Ectodermal cell (in vitro differentiated cells): Measurements from ENCODE around the gene COL19A1.

Source experiments
- H3K27ac ChIP-seq: 2 replicates; pipeline ENCODE4 v1.7.0; 2013; ENCODE audit warnings: mild to moderate bottlenecking, low read depth, low read length; ENCODE audit not compliant: insufficient read depth, poor library complexity, severe bottlenecking
- H3K27me3 ChIP-seq: 2 replicates; pipeline ENCODE4 v1.7.0; 2013; ENCODE audit warnings: mild to moderate bottlenecking, low read length; ENCODE audit not compliant: insufficient read depth, control insufficient read depth, poor library complexity, severe bottlenecking
- H3K36me3 ChIP-seq: one replicate; pipeline ENCODE4 v1.7.0; 2013; ENCODE audit warnings: low read length; ENCODE audit not compliant: control insufficient read depth, insufficient read depth
- H3K4me1 ChIP-seq: one replicate; pipeline ENCODE4 v1.7.0; 2013; ENCODE audit warnings: low read length; ENCODE audit not compliant: control insufficient read depth, insufficient read depth
- H3K4me3 ChIP-seq: 2 replicates; pipeline ENCODE4 v1.7.0; 2013; ENCODE audit warnings: low read depth, low read length, control low read depth; ENCODE audit not compliant: insufficient read depth
- H3K9me3 ChIP-seq: 2 replicates; pipeline ENCODE4 v1.7.0; 2013; ENCODE audit warnings: mild to moderate bottlenecking, low read length, moderate library complexity; ENCODE audit not compliant: control insufficient read depth
- WGBS, 2 experiments: methylation state at CpG; one replicate each; pipeline ENCODE4 v1.1.7; 2013; ENCODE audit warnings: missing lambda C conversion rate in 2 of 2; 5-methylcytosine and 5-hydroxymethylcytosine counted together

The COL19A1 gene

DNA sequence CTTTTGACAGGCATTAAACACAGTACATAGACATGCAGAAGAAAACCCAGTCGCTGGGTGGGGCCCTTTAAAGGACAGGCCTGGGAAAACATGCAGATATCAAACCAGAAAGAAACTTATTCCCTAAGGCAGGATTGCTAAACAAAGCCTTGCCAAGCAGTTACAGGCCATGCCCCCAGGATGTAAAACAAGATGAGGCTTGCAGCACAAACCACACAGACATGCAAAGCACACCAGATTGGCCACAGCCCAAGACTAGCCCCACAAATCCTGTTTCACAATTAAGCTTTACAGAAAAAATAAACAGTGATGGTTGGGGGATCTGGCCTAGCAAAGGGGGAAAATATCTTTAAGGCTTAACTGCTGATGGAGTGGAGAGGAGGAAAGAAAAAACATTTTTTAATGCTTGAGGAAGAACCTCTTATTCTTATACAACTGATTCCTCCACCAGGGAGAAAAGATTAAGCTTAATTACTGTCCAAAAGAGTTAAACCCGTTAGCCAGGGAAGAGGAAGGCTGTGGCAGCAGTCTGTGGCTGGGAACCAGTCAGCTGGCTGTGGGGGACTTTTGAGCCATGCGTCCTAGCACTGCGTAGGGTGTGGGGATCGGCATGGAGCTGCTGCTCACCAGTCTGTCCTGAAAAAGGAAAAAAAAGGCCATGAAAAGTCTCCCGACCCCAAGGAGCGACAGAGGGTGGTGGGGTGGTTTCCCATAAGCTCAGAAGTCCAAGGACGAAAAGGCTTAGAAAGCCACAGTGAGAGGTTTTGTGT lies 28.4 kb downstream of the COL19A1 start:
- no peak overlapping the region for H3K27ac ChIP-seq
- WGBS, 2 experiments = 90 to 94% methylated on average over 8 of the region's 8 CpGs
- H3K27me3 ChIP-seq = no peaks in the 10 kb centered on the region
- H3K9me3 ChIP-seq = no peaks in the 10 kb centered on the region
- no peaks in the 10 kb centered on the region for H3K36me3 ChIP-seq
- H3K4me3 ChIP-seq = no peak overlapping the region
- no peaks in the 10 kb centered on the region for H3K4me1 ChIP-seq

DNA sequence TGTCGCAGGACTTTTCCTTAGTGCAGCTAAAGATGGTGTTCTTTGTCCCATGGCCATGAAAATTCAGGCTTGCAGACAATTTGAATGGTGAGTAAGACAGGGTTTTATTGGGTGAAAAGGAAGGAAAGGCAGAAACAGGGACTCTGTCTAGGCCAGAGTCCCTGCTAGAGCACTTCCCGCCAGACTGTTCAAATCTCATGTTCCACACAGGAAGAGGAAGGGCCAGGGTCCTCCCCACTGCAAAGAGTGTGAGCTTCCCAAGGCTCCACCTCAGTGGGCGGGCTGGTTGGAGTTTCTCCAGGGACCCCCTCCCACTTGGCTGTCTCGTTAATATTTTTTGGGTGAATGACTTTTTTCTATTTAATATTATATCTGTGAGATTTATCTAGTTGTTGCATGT lies 29.0 kb downstream of the COL19A1 start:
- Histone ChIP-seq H3K4me1 (no peaks in the 10 kb centered on the region), H3K4me3 (no peak overlapping the region), H3K9me3 (no peaks in the 10 kb centered on the region), H3K27ac (no peak overlapping the region), H3K36me3 (no peaks in the 10 kb centered on the region), H3K27me3 (no peaks in the 10 kb centered on the region)
- WGBS, 2 experiments = 94 to 100% methylated on average over 2 to 3 of the region's 4 CpGs

DNA sequence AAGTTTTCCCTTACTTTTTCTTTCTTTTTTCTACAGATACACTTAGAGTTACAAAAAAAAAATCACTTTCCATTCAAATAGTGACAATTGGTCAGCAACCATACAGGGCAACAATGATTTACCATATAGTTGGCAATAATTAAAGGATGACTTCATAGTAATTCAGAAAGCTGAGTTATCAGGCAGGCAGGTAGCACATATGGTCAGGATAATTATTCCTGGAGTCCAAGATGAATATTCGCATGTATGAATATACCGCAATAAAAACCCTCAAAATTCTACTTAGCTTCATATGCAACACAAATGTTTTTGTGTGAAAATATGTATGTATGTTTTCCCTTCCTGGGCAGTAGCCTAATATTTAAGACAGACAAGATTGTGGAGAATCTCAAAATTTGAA lies 34.5 kb downstream of the COL19A1 start:
- Histone ChIP-seq H3K9me3 (no peaks in the 10 kb centered on the region), H3K27me3 (no peaks in the 10 kb centered on the region), H3K4me3 (no peak overlapping the region), H3K36me3 (no peaks in the 10 kb centered on the region), H3K27ac (no peak overlapping the region), H3K4me1 (no peaks in the 10 kb centered on the region)
- 100% methylated on average over 1 of the region's 2 CpGs; no CpG with 5 or more reads in 1 of the 2 experiments for WGBS, 2 experiments

DNA sequence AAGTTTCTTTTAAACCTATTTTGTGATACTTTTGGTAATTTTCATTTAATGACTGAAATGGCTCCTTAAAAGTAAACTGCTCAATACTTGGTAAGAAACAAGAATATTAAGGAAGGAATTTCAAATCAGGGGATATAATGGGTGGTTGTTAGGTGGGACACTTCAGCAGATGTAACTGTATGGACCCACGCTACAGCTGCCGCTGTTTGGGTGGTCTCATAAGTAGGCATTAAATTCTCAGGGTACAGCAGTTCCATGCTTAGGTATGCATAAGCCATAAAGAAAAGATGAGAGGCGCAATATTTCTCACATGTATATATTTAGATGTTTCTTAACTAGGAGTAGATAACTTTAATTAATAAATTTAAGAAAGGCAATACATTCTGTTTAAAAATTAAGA lies 35.0 kb downstream of the COL19A1 start:
- Histone ChIP-seq H3K27me3 (no peaks in the 10 kb centered on the region), H3K4me1 (no peaks in the 10 kb centered on the region), H3K27ac (no peak overlapping the region), H3K36me3 (no peaks in the 10 kb centered on the region), H3K9me3 (no peaks in the 10 kb centered on the region), H3K4me3 (no peak overlapping the region)
- 93 to 97% methylated on average over 2 of the region's 3 CpGs for WGBS, 2 experiments

DNA sequence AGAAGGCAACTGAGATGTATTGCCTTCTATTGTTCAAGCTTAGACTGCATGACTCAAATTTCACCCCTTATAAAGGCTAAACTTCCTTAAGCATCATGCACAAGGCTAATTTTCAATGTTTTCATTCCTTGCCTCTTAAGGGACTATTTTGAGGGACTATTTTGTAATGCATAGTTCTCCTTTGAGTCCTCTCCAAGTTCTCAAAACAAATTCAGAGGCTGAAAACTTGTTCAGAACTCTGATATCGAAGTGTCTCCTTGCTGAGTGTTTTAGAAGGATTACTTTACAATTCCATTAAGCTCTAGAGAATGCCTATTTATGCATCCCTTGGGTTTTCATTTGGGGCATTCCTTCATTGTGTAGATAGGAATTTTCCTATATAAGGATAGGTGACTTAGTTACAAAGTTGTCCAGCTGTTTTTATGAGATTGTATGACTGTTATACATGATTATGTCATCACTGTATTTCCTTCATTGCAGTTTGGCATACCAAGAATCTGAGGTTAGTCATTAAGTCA lies 41.7 kb downstream of the COL19A1 start:
- H3K27me3 ChIP-seq = no peaks in the 10 kb centered on the region
- no peaks in the 10 kb centered on the region for H3K4me1 ChIP-seq
- H3K27ac ChIP-seq = no peak overlapping the region
- no peaks in the 10 kb centered on the region for H3K9me3 ChIP-seq
- H3K4me3 ChIP-seq = no peak overlapping the region
- 100% methylated on average over 1 of the region's 1 CpG; no CpG with 5 or more reads in 1 of the 2 experiments for WGBS, 2 experiments
- no peaks in the 10 kb centered on the region for H3K36me3 ChIP-seq

DNA sequence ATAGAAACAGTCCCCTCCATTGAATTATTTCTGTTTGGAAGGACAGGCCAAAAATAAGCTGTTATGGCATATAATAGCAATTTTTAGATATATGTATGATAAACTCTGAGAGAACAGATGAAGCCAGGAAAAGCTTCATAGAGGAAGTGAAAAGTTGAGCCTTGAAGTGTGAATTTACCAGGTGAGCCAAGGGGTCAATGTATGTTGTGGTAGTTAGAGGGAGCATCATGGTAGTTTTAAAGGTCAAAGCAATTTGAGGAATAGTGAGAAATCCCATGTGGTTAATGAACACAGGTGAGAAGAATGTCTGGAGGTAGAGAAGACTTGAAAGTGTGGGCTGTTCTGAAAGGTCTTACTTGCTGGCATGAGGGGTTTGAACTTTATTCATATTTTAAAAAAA lies 47.0 kb downstream of the COL19A1 start:
- Histone ChIP-seq H3K4me1 (no peaks in the 10 kb centered on the region), H3K4me3 (no peak overlapping the region), H3K9me3 (no peaks in the 10 kb centered on the region), H3K36me3 (no peaks in the 10 kb centered on the region), H3K27me3 (no peaks in the 10 kb centered on the region), H3K27ac (no peak overlapping the region)

DNA sequence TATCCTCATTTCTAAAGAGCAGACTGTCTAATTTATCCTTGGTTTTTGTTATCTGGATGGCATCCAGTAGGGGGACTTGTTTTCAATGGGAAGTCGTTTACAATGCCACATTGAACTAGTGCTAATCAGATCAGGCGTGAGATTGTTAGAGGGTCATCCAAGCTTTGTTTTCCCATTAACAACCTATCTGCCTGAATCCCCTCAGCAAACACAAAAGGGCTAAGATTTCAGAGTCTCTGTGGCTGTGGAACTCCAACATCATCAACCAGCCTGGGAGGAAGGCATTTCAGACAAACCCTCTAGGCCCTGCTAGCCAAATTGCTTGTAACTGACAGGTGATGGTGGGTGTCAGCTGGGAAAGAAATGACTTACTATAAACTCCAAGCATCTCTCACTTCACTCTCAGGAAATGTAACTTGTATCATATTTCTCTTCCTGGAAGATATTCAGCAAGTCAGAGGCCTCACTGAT lies 47.7 kb downstream of the COL19A1 start:
- H3K9me3 ChIP-seq = no peaks in the 10 kb centered on the region
- no peak overlapping the region for H3K4me3 ChIP-seq
- no peak overlapping the region for H3K27ac ChIP-seq
- H3K4me1 ChIP-seq = no peaks in the 10 kb centered on the region
- no peaks in the 10 kb centered on the region for H3K36me3 ChIP-seq
- 13 to 17% methylated on average over 2 of the region's 2 CpGs for WGBS, 2 experiments
- no peaks in the 10 kb centered on the region for H3K27me3 ChIP-seq

DNA sequence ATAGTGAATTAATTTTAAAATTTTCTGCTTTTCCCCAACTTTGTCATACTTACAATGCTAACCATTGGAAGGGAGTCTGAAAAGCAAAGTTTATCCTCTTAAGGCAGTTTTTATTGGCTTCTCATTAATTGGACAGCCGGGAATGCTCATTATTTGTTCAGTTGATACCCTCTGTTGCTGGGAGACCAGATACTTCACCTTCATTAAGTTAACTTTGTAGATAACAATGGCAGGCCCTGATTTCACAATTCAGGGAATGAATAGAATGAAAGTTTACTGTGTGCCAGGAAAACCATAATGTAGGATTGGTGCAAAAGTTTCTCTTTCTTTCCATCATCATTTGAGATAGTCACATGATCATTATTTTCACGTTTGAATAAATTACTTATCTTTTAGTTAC lies 49.0 kb downstream of the COL19A1 start:
- Histone ChIP-seq H3K9me3 (no peaks in the 10 kb centered on the region), H3K36me3 (no peaks in the 10 kb centered on the region), H3K27ac (no peak overlapping the region), H3K27me3 (no peaks in the 10 kb centered on the region), H3K4me1 (no peaks in the 10 kb centered on the region), H3K4me3 (no peak overlapping the region)
- WGBS, 2 experiments = 97 to 100% methylated on average over 2 of the region's 2 CpGs

DNA sequence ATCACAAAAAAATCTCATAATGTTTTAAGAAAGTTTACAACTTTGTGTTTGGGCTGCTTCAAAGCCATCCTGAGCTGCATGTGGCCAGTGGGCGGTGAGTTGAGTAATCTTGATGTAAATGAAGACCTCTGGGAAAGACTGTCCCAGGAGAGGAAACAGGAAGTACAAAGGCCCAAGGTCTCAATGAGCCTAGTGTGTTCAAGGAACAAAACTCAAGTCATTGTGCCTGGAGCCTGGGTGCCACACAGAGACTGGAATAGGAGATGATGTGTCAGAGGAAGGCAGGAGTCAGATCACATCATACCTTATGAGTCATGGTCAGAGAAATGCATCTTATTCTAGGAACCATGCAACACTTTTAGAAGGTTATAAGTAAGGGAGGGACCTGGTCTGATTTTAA lies 51.5 kb downstream of the COL19A1 start:
- no peak overlapping the region for H3K4me3 ChIP-seq
- no peaks in the 10 kb centered on the region for H3K36me3 ChIP-seq
- H3K27me3 ChIP-seq = no peaks in the 10 kb centered on the region
- no peaks in the 10 kb centered on the region for H3K4me1 ChIP-seq
- no peaks in the 10 kb centered on the region for H3K9me3 ChIP-seq
- H3K27ac ChIP-seq = no peak overlapping the region
- 85 to 89% methylated on average over 1 of the region's 1 CpG for WGBS, 2 experiments

DNA sequence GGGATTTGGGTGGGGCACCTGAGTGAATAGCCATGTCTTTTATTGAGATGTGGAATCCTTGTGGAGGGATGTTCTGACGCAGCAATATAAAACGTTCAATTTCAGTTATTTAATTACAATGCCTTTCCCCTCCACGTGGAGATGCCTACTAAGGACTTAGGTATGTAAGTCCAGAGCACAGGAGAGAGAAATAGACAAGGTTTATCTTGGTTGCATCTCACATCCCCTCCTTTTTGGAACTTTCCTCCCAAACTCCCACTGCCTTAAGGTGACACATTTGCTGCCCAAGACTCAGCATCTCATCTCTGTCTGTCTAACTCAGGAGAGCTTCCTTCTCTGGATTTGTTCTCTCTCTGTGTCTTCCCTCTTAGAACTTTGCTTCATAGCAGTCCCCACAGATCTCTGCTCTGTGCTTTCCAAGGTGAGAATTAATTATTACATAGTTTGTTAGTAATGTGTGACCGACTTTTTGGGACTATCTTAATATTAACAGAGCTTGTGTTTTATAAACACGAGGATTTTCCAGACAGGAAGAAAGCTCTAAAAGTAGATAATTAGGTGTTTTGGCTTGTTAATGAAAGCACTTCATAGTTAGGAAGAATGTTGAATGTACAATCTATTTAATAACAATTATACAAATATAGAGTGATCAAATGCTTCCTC lies 52.6 kb downstream of the COL19A1 start:
- H3K27me3 ChIP-seq = no peaks in the 10 kb centered on the region
- 83 to 84% methylated on average over 4 to 5 of the region's 5 CpGs for WGBS, 2 experiments
- H3K36me3 ChIP-seq = no peaks in the 10 kb centered on the region
- H3K4me1 ChIP-seq = no peaks in the 10 kb centered on the region
- H3K27ac ChIP-seq = no peak overlapping the region
- H3K4me3 ChIP-seq = no peak overlapping the region
- no peaks in the 10 kb centered on the region for H3K9me3 ChIP-seq
